MM.1S (cell line): ENCODE data around the gene MAZ.

Experiments used
- DNase-seq: peaks from one replicate; pipeline ENCODE4 v3.0.0-alpha.2; 2015
- H2AFZ ChIP-seq: fragments of 300-600 bp; sonication (generic); 2 replicates; pipeline ENCODE4 v1.6.0; 2016; ENCODE audit warnings: antibody characterized with exemption, low read length
- H3F3A ChIP-seq: fragments of 300-600 bp; sonication (generic); 2 replicates; pipeline ENCODE4 v1.6.1; 2016; ENCODE audit warnings: mild to moderate bottlenecking, antibody characterized with exemption, low read length, moderate library complexity, mixed read lengths; ENCODE audit not compliant: insufficient read depth
- H3K27ac ChIP-seq: fragments of 300-600 bp; sonication (generic); 2 replicates; pipeline ENCODE4 v1.5.1; 2016; ENCODE audit warnings: mild to moderate bottlenecking, low read length
- H3K27me3 ChIP-seq: fragments of 300-600 bp; sonication (generic); replicated peaks from 2 replicates; pipeline ENCODE4 v1.6.0; 2016; ENCODE audit warnings: low read length; ENCODE audit not compliant: insufficient read depth
- H3K36me3 ChIP-seq: fragments of 300-600 bp; sonication (generic); replicated peaks from 2 replicates; pipeline ENCODE4 v1.6.1; 2016; ENCODE audit warnings: mild to moderate bottlenecking, low read length, mixed read lengths; ENCODE audit not compliant: insufficient read depth
- H3K4me1 ChIP-seq: fragments of 300-600 bp; sonication (generic); 2 replicates; pipeline ENCODE4 v1.6.1; 2016; ENCODE audit warnings: low read length, mixed read lengths
- H3K4me2 ChIP-seq: fragments of 300-600 bp; sonication (generic); 2 replicates; pipeline ENCODE4 v1.6.0; 2016; ENCODE audit warnings: low read depth, low read length
- H3K4me3 ChIP-seq: fragments of 300-600 bp; sonication (generic); 2 replicates; pipeline ENCODE4 v1.5.1; 2016; ENCODE audit warnings: low read length, mixed read lengths
- H3K79me2 ChIP-seq: fragments of 300-600 bp; sonication (generic); 2 replicates; pipeline ENCODE4 v1.6.1; 2016; ENCODE audit warnings: mixed run types, low read length, mixed read lengths
- H3K9ac ChIP-seq: fragments of 300-600 bp; sonication (generic); 2 replicates; pipeline ENCODE4 v1.6.1; 2016; ENCODE audit warnings: low read length, mixed read lengths
- H3K9me2 ChIP-seq: fragments of 300-600 bp; sonication (generic); replicated peaks from 2 replicates; pipeline ENCODE4 v1.6.1; 2016; ENCODE audit warnings: mild to moderate bottlenecking, low read length, mixed read lengths; ENCODE audit not compliant: insufficient read depth
- H3K9me3 ChIP-seq: fragments of 300-600 bp; sonication (generic); replicated peaks from 2 replicates; pipeline ENCODE4 v1.6.1; 2016; ENCODE audit warnings: mild to moderate bottlenecking, low read length, mixed read lengths; ENCODE audit not compliant: insufficient read depth
- H4K20me1 ChIP-seq: fragments of 300-600 bp; sonication (generic); 2 replicates; pipeline ENCODE4 v1.6.1; 2016; ENCODE audit warnings: mild to moderate bottlenecking, low read length, moderate library complexity, mixed read lengths; ENCODE audit not compliant: insufficient read depth
- CTCF ChIP-seq: fragments of 300-600 bp; sonication (generic); IDR thresholded peaks from 2 replicates; pipeline ENCODE4 v1.5.1; 2016; ENCODE audit warnings: antibody characterized with exemption, low read length, mixed read lengths
- EZH2 ChIP-seq: fragments of 300-600 bp; sonication (generic); optimal IDR thresholded peaks from 2 replicates; pipeline ENCODE3; 2017; ENCODE audit warnings: low read depth, mild to moderate bottlenecking, antibody characterized with exemption, low read length, mixed read lengths
- EZH2phosphoT487 ChIP-seq: fragments of 300-600 bp; sonication (generic); IDR thresholded peaks from 2 replicates; pipeline ENCODE4 v1.6.1; 2018; ENCODE audit warnings: antibody characterized with exemption, low read length

MAZ gene

GRCh38 chr16:29820271-29820701 lies 14.0 kb downstream of the MAZ start, which contains the start of gene MVP:
Gene MVP, plus strand, starts transcription at chr16:29820462. Its CDS starts 10,088 bp downstream, at chr16:29830550.
- Histone ChIP-seq H3K4me1 (peaks cover 46% of the 10 kb centered on the region), H2AFZ (no peak within 1 kb of the TSS)

GRCh38 chr16:29820730-29821642 lies 14.7 kb downstream of the MAZ start:
- Histone ChIP-seq H3K4me3 (peak overlapping the region; percentile 70), H3K9me3 (no peaks in the 10 kb centered on the region), H4K20me1 (no peaks in the 10 kb centered on the region), H3K36me3 (no peaks in the 10 kb centered on the region), H3K27ac (peak overlapping the region; percentile 80), H3F3A (peaks cover 41% of the 10 kb centered on the region), H3K27me3 (no peaks in the 10 kb centered on the region), H3K79me2 (peaks cover 87% of the 10 kb centered on the region), H2AFZ (no peak overlapping the region), H3K9me2 (no peaks in the 10 kb centered on the region), H3K4me2 (peak overlapping the region; percentile 90), H3K9ac (peak overlapping the region; percentile 68), H3K4me1 (peaks cover 48% of the 10 kb centered on the region)
- DNase-seq: peak; percentile 62
- TF ChIP-seq EZH2phosphoT487 (no peak), CTCF (no peak), EZH2 (no peak)

More at GRCh38 chr16:29820271-29820701, 14.0 kb downstream of the MAZ start, which contains the start of gene MVP:
- peaks cover 80% of the 10 kb centered on the region for H3K79me2 ChIP-seq
- TF ChIP-seq CTCF (no peak), EZH2 (no peak), EZH2phosphoT487 (no peak)
- H3K27ac ChIP-seq: peak within 1 kb of the TSS; percentile 80
- H3K9me3 ChIP-seq: no peaks in the 10 kb centered on the region
- H3K9me2 ChIP-seq: no peaks in the 10 kb centered on the region
- peak within 1 kb of the TSS; percentile 90 for H3K4me2 ChIP-seq
- peak; percentile 78 for DNase-seq
- H3K4me3 ChIP-seq: peak within 1 kb of the TSS; percentile 70
- H3K27me3 ChIP-seq: no peaks in the 10 kb centered on the region
- H3K36me3 ChIP-seq: no peaks in the 10 kb centered on the region
- H4K20me1 ChIP-seq: no peaks in the 10 kb centered on the region
- H3K9ac ChIP-seq: peak within 1 kb of the TSS; percentile 68
- peaks cover 41% of the 10 kb centered on the region for H3F3A ChIP-seq

GRCh38 chr16:29821643-29822115 lies 15.3 kb downstream of the MAZ start:
- peak overlapping the region; percentile 80; the same call in 1 of the 2 replicates for H3K27ac ChIP-seq
- peak overlapping the region; percentile 68 for H3K9ac ChIP-seq
- H3K9me3 ChIP-seq: no peaks in the 10 kb centered on the region
- H4K20me1 ChIP-seq: no peaks in the 10 kb centered on the region
- no peaks in the 10 kb centered on the region for H3K9me2 ChIP-seq
- H3K27me3 ChIP-seq: no peaks in the 10 kb centered on the region
- H3K4me1 ChIP-seq: peaks cover 48% of the 10 kb centered on the region
- peaks cover 40% of the 10 kb centered on the region for H3F3A ChIP-seq
- H3K4me2 ChIP-seq: peak overlapping the region; percentile 90
- H3K79me2 ChIP-seq: peaks cover 86% of the 10 kb centered on the region
- peak overlapping the region; percentile 70 for H3K4me3 ChIP-seq
- no peaks in the 10 kb centered on the region for H3K36me3 ChIP-seq
- TF ChIP-seq EZH2: no peak
- no peak for TF ChIP-seq CTCF
- no peak for TF ChIP-seq EZH2phosphoT487
- no peak for DNase-seq
- H2AFZ ChIP-seq: no peak overlapping the region
